HG02840 (cell line): ENCODE results near the gene ARMC3.
"Not testable (repeated sequence)": the region's sequence is repeated elsewhere in the genome, so short reads cannot be mapped to it uniquely, and the experiment has no call there.

Source experiments
- ATAC-seq: cut with Tn5 transposase; IDR thresholded peaks from one replicate; pipeline ENCODE4 v1.9.1; 2021; ENCODE audit warnings: mild to moderate bottlenecking, moderate library complexity, moderate number of reproducible peaks; ENCODE audit not compliant: unreplicated experiment, low FRiP score

The ARMC3 gene

GRCh38 chr10:22927661-22928403, at the start of gene ARMC3:
ARMC3 (plus strand) TSS chr10:22928053; CDS start chr10:22931997, 3,944 bp downstream.
- ATAC-seq = no peak

GRCh38 chr10:22891797-22892196, 36.1 kb upstream of the ARMC3 start:
- ATAC-seq = no peak

- no peak for ATAC-seq
Measured at GRCh38 chr10:22893781-22894180, 34.1 kb upstream of the ARMC3 start.

GRCh38 chr10:22894714-22895113, 33.1 kb upstream of the ARMC3 start:
- ATAC-seq = no peak

GRCh38 chr10:22895252-22895651, 32.6 kb upstream of the ARMC3 start:
- ATAC-seq = no peak

GRCh38 chr10:22897371-22897770, 30.5 kb upstream of the ARMC3 start:
- no peak for ATAC-seq

- no peak for ATAC-seq
Measured at GRCh38 chr10:22899307-22899706, 28.5 kb upstream of the ARMC3 start.

- ATAC-seq = no peak
Measured at GRCh38 chr10:22899775-22900174, 28.1 kb upstream of the ARMC3 start.

GRCh38 chr10:22900841-22901601, 26.8 kb upstream of the ARMC3 start:
- no peak for ATAC-seq

GRCh38 chr10:22902147-22902546, 25.7 kb upstream of the ARMC3 start:
- ATAC-seq = not testable (repeated sequence)

- ATAC-seq = no peak
Measured at GRCh38 chr10:22903694-22904093, 24.2 kb upstream of the ARMC3 start.

- no peak for ATAC-seq
Measured at GRCh38 chr10:22906767-22907166, 21.1 kb upstream of the ARMC3 start.

GRCh38 chr10:22908837-22909236, 19.0 kb upstream of the ARMC3 start:
- ATAC-seq = no peak

- not testable (repeated sequence) for ATAC-seq
Measured at GRCh38 chr10:22909673-22910072, 18.2 kb upstream of the ARMC3 start.

- no peak for ATAC-seq
Measured at GRCh38 chr10:22911067-22911466, 16.8 kb upstream of the ARMC3 start.

- ATAC-seq = no peak
Measured at GRCh38 chr10:22911889-22912762, 15.7 kb upstream of the ARMC3 start.

GRCh38 chr10:22912763-22913384, 15.0 kb upstream of the ARMC3 start:
- no peak for ATAC-seq

- no peak for ATAC-seq
Measured at GRCh38 chr10:22913474-22914092, 14.3 kb upstream of the ARMC3 start.

- ATAC-seq = no peak
Measured at GRCh38 chr10:22915314-22915713, 12.5 kb upstream of the ARMC3 start.

GRCh38 chr10:22925088-22925487, 2.8 kb upstream of the ARMC3 start:
- ATAC-seq = no peak
